HAP-1 (cell line): ENCODE measurements around the gene CHCHD6.

Experiments
- DNase-seq, 2 experiments: peaks; one replicate each; pipeline ENCODE4 v3.0.0-alpha.2; 2016 to 2020; ENCODE audit warnings: low spot score in 2 of 2
- H3K27me3 ChIP-seq: fragments of 250-450 bp; sonication (Bioruptor Pico); 2 replicates; pipeline ENCODE4 v1.5.1; 2020; ENCODE audit warnings: low read depth, mild to moderate bottlenecking, moderate library complexity
- H3K36me3 ChIP-seq: fragments of 250-450 bp; sonication (Bioruptor Pico); replicated peaks from 2 replicates; pipeline ENCODE4 v1.5.1; 2020; ENCODE audit warnings: mild to moderate bottlenecking
- H3K4me1 ChIP-seq: fragments of 250-450 bp; sonication (Bioruptor Pico); 2 replicates; pipeline ENCODE4 v1.5.1; 2020; ENCODE audit warnings: mild to moderate bottlenecking
- H3K4me3 ChIP-seq: fragments of 250-450 bp; sonication (Bioruptor Pico); 2 replicates; pipeline ENCODE4 v1.5.1; 2020; ENCODE audit warnings: mild to moderate bottlenecking, moderate library complexity
- H3K9me3 ChIP-seq: fragments of 250-450 bp; sonication (Bioruptor Pico); 2 replicates; pipeline ENCODE4 v1.5.1; 2020; ENCODE audit warnings: mild to moderate bottlenecking, moderate library complexity
- in situ Hi-C: fragments of 300-500 bp; cut with MboI; formaldehyde crosslinking; loops from 3 replicates; pipeline ENCODE4 v1.14.3; 2020; ENCODE audit warnings: low sequenced_read_pairs, inconsistent platforms, mixed read lengths

The CHCHD6 gene

DNA sequence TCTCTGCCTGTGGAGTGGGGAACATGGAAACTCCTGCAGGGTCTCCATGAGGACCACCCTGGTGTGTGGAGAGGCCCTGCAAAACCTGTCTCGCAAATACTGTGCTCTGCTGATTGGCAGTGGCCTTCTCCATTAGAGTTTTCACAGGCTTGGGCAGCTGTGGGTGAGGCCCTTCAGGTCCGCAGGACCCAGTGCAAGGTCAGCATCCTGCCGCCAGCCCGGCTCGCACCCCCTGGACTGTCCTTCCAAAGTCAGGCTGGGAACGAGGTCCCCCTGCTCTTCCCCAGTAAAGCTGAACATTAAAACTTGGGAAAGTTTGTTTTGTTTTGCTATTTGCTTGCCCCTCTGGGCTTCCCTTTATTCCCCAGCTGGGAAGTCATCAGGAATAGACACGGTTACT lies 193.9 kb downstream of the CHCHD6 start:
- in situ Hi-C loops = no loop called here

DNA sequence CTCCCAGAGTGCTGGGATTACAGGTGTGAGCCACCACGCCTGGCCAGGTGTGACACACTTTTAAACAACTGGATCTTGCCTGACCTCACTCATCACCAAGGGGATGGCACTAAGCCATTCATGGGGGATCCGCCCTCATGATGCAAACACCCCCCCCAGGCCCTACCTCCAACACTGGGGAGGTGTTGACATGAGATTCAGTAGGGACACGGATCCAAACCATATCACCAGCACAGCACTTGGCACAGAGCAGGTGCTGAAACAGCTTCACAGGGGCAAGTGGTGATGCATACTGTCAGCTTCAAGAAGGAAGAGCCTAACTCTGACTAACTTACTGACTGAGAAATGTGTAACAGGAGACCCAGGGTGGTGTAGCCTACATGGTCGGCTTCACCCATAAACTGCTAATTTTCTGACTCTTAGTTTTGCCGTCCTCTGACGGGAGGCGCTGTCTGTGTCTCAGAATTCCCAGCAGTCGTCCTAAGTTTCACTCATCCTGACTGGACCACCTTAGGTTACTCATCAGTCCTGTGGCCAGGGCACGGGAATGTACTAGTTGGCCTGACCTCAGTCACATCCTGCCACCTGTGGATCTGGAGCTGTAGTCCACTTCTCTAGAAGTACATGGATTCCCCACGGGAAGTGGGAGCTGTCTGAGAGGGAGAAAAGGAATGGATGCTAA lies 197.0 kb downstream of the CHCHD6 start:
- in situ Hi-C loops = no loop called here
- DNase-seq = no peak
- Histone ChIP-seq H3K9me3 (no peaks in the 10 kb centered on the region), H3K36me3 (no peaks in the 10 kb centered on the region), H3K27me3 (no peaks in the 10 kb centered on the region), H3K4me3 (no peak overlapping the region), H3K4me1 (no peaks in the 10 kb centered on the region)

More for the DNA sequence above, 193.9 kb downstream of the CHCHD6 start:
- no peaks in the 10 kb centered on the region for H3K27me3 ChIP-seq
- no peak for DNase-seq
- H3K36me3 ChIP-seq = no peaks in the 10 kb centered on the region
- H3K4me3 ChIP-seq = no peak overlapping the region
- no peaks in the 10 kb centered on the region for H3K9me3 ChIP-seq
- no peaks in the 10 kb centered on the region for H3K4me1 ChIP-seq

DNA sequence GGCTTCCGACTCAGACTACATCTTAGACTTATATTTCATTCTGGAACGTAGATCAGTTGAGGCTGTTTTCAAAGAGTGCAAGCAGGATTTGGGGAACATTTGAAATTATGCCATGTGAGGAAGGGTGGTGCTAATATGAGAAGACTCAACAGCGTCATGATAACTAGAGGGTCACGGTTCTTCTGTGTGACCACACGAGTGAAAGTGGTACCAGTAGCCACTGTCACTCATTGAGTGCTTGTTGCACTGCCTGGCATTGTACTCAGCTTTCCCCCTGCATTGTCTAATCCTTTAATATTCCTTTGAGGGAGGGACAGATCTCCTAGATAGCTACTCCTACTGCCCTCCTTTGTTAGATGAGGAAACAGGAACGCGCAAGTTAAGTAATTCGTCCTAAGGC lies 197.6 kb downstream of the CHCHD6 start:
- no peak for DNase-seq
- Histone ChIP-seq H3K9me3 (no peaks in the 10 kb centered on the region), H3K4me1 (no peaks in the 10 kb centered on the region), H3K4me3 (no peak overlapping the region), H3K36me3 (no peaks in the 10 kb centered on the region), H3K27me3 (no peaks in the 10 kb centered on the region)
- in situ Hi-C loops = no loop called here

DNA sequence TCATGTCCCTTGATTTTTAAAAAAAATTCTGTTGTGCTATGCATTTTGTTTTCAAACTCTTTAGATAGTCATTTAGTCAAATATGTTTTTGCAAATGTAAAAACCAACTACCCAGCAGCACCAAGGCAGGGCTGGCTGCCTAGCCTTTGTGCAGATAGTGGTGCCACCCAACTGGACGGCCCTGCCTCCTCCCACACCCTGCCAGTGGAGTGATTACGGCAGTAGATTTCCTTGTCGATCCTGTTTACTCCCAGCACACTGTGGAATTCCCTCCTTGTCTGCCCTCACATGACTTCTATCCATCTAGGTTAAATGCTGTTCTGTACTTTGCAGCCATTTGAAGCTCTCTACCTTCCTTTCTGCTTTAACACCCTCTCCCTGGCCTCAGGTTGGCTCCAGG lies 199.5 kb downstream of the CHCHD6 start:
- Histone ChIP-seq H3K36me3 (no peaks in the 10 kb centered on the region), H3K9me3 (no peaks in the 10 kb centered on the region), H3K4me3 (no peak overlapping the region), H3K4me1 (no peaks in the 10 kb centered on the region), H3K27me3 (no peaks in the 10 kb centered on the region)
- in situ Hi-C loops = no loop called here
- no peak for DNase-seq

DNA sequence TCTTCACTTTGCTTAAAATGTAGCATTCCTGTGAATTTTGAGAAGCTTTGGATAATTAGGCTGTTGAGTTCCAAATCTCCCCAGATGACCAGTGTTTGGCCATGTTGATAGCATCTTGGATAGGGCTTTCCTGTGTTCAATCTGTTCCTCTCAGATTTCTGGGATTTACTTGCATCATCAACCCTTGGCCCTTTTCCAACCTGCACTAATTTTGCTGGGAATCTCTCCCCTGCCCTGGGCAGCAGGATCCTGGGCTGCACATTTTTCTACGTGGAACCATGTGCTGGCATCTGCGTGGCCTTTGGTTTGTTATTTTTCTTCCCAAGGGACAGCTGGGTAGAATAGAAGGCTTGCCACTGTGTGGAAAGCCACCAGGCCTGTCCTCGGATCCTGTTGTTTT lies 203.5 kb downstream of the CHCHD6 start:
- Histone ChIP-seq H3K4me1 (no peaks in the 10 kb centered on the region), H3K36me3 (no peaks in the 10 kb centered on the region), H3K9me3 (no peaks in the 10 kb centered on the region), H3K27me3 (no peaks in the 10 kb centered on the region), H3K4me3 (no peak overlapping the region)
- in situ Hi-C loops = no loop called here
- DNase-seq = no peak

DNA sequence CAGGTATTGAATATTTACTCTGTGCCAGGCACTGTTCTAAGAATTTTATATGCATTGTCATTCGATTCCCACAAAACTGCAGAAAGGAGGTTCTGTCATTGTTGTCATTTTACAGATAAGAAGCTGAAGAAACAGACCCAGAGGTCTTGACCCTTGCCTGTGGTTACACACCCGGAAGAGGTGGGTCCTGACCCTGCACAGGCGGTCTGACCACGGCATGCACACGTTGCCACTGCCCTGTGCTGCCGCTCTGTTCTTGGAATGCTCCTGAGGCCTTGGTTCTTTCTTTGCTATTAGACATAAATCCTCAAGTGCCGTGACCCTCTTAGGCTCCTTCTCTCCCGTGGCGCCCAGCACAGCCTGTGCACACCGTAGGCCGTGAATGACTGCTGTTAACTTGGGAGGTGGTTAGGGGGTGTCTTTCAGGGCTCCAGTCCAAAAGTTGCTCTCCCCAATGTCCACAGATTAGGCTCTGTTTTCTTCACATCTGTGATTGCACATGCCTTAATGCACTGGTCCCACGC lies 204.8 kb downstream of the CHCHD6 start:
- in situ Hi-C loops = no loop called here
- H3K27me3 ChIP-seq = no peaks in the 10 kb centered on the region
- no peaks in the 10 kb centered on the region for H3K4me1 ChIP-seq
- no peaks in the 10 kb centered on the region for H3K9me3 ChIP-seq
- no peak overlapping the region for H3K4me3 ChIP-seq
- no peak for DNase-seq
- H3K36me3 ChIP-seq = no peaks in the 10 kb centered on the region

DNA sequence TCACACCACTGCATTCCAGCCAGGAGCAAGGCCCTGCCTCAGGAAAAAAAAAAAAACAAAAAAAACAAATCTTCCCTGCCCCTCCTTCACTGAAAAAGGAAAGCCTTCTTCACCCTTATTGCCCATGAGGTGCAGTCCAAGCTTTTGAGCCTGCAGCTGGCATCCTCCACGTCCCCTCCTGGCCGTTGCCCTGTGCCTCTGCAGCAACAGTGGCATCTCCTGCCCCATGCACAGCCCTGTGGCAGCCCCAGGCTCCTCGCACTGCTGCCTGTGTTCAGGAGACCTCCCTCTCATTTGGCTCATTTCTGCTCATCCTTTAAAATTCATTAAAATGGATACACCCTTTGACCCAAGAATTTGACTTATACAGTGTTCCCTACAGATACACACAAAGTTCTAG lies 206.2 kb downstream of the CHCHD6 start:
- no peak for DNase-seq
- H3K4me1 ChIP-seq = no peaks in the 10 kb centered on the region

DNA sequence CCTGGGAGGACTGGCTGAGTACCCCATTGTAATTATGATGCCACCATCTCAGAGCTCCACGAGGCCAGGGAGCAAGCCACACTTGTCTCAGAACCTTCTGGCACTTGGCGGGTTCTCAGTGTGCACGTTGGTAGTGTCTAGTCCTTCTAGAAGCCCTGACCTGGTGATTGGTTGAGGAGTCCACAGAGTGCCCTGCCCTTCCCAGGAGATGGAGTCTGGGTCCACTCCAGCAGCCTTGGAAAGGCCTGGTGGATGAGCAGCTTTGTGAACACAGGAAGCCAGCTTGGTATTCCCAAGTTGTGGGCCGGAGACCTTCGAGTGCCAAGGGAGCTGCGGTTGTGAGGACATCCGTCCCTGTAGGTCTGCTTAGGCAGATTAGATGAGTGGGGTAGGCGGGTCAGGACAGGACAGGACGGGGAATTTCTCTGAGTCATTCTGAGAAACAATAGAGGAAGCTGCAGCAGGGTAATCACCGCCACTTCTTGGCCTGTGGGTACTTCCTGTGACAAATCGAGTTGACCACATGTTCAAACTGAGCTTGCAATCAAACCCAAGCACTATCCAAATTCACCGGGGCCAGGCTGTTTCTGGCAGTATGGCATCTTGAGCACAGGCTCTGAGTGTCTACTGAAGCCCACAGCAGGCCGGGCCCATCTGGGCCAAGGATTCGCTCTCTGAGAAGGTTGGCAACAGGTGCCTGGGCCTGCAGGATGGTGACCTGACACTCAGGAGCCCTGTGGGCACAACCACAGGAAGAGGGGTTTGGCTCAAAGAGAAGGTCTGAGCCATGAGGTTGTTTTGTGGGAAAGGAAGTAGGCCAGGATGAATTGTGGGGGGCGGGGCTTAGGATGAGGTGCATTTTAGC lies 207.4 kb downstream of the CHCHD6 start:
- no peak overlapping the region for H3K4me3 ChIP-seq
- no peaks in the 10 kb centered on the region for H3K36me3 ChIP-seq
- no peak for DNase-seq
- H3K27me3 ChIP-seq = no peaks in the 10 kb centered on the region
- in situ Hi-C loops = no loop called here
- no peaks in the 10 kb centered on the region for H3K4me1 ChIP-seq
- H3K9me3 ChIP-seq = no peaks in the 10 kb centered on the region

More for the DNA sequence above, 206.2 kb downstream of the CHCHD6 start:
- in situ Hi-C loops = no loop called here
- Histone ChIP-seq H3K4me3 (no peak overlapping the region), H3K9me3 (no peaks in the 10 kb centered on the region), H3K36me3 (no peaks in the 10 kb centered on the region), H3K27me3 (no peaks in the 10 kb centered on the region)

DNA sequence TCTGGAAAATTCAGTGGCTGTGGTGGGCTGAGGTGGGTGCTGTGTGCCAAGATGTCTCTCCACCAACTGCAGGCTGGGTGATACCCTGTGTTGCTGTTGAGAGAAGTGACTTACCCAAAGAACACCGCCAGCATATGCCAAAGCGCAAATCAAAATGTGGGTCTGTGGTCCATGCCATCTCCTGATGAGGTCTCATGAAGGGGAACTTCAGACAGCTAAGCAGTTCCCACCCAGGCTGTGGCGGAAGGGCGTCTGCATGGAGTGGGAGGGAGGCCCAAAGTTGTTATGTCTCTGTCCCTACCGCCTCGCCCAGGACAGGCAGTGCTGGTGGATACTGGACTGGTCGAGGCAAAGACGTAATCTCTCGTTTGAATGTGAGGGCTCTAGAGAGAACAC lies 208.0 kb downstream of the CHCHD6 start:
- Histone ChIP-seq H3K36me3 (no peaks in the 10 kb centered on the region), H3K9me3 (no peaks in the 10 kb centered on the region), H3K4me3 (no peak overlapping the region), H3K4me1 (no peaks in the 10 kb centered on the region), H3K27me3 (no peaks in the 10 kb centered on the region)
- in situ Hi-C loops = no loop called here
- DNase-seq = no peak

DNA sequence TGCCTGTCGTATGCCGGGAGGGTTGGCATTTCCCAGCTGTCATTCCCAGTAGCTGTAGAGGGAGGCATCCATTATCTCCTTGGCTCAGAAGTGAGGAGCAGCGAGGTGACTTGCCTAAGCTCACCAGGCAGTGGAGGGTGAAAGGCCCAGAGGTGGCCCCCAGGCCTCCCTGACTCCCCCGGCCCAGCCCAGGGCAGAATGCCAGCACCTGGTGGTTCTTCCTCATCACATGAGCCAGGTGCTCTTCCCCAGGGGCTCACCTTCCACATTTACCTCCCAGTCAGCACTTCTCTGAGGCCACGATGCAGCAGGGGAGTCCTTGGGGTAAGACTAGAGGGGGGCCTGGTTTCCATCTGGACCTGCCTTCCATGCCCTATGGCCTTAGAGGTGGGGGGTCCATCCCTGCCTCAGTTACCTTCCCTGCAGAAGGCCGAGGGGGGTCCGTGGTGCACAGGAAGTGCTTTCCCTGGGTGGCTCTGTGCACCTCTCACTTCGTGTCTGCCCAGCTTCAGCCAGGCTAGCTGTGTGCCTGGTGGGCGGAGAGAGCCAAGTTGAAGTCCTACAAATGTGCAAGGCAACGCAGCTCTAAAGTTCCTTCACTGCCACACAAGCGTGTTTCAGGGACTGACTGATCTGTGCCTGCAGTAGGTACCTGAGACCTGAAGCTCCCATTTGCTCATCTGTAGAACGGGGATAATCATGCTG lies 208.6 kb downstream of the CHCHD6 start:
- H3K36me3 ChIP-seq = no peaks in the 10 kb centered on the region
- H3K27me3 ChIP-seq = no peaks in the 10 kb centered on the region
- no peaks in the 10 kb centered on the region for H3K4me1 ChIP-seq
- in situ Hi-C loops = no loop called here
- H3K9me3 ChIP-seq = no peaks in the 10 kb centered on the region
- DNase-seq = no peak
- H3K4me3 ChIP-seq = no peak overlapping the region

DNA sequence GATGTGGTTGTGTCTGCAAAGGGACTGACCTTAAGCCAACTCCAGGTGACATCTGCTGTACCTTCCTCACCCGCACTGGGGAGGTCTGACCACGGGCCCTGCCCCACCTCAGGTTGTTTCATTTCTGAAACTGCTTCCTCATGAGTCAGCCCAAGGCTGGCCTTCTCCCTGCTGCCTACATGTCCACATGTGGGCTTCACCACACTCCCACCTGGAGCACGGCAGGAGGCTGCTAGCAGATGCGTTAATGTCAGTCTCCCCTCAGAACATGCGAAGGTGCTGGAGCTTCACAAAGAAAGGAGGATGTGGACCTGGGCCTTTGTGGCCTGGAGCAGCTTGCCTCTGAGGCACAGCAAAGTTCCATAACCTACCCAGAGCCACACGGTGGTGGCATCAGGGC lies 209.5 kb downstream of the CHCHD6 start:
- Histone ChIP-seq H3K4me3 (no peak overlapping the region), H3K36me3 (no peaks in the 10 kb centered on the region), H3K9me3 (no peaks in the 10 kb centered on the region), H3K4me1 (no peaks in the 10 kb centered on the region), H3K27me3 (no peaks in the 10 kb centered on the region)
- DNase-seq = no peak
- in situ Hi-C loops = no loop called here

DNA sequence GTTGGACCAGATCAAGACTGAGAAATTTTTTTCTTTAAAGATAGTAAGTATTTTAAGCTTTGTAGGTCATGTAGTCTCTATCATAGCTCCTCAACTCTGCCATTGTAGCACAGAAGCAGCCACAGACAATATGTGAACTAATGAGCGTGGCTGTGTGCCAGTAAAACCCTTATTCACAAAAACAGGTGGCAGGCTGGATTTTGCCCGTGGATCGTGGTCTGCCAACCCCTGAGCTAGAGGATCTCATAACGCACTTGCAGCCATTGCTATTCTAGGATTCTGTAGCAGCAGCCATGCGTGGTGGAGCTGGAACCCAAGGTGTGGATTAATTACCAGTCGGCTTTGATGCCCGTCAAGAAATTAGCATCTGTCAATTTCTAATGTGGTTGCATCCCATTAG lies 210.2 kb downstream of the CHCHD6 start:
- no peak overlapping the region for H3K4me3 ChIP-seq
- H3K9me3 ChIP-seq = no peaks in the 10 kb centered on the region
- in situ Hi-C loops = no loop called here
- no peaks in the 10 kb centered on the region for H3K36me3 ChIP-seq
- H3K27me3 ChIP-seq = no peaks in the 10 kb centered on the region
- H3K4me1 ChIP-seq = no peaks in the 10 kb centered on the region
- no peak for DNase-seq

DNA sequence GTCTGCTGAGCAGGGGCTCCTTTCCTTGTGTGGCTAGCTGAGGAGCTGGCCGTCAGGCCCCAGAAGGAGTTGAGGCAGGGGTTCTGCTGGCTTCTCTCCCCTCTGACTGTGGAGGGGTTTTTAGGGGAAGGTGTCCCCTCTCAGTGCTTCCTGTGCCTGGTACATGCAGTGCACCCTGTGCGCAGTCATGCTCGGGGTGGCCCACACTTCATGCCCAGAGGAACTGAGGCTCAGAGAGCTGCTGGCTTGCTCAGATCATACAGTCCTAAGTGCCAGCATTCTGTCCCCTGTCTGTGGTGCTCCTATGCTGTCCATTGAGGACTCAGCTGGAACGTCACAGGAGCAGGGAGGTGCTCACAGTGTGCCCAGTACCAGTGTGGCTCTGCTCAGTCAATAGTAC lies 211.0 kb downstream of the CHCHD6 start:
- no peaks in the 10 kb centered on the region for H3K27me3 ChIP-seq
- no peaks in the 10 kb centered on the region for H3K4me1 ChIP-seq
- no peaks in the 10 kb centered on the region for H3K9me3 ChIP-seq
- no peaks in the 10 kb centered on the region for H3K36me3 ChIP-seq
- H3K4me3 ChIP-seq = no peak overlapping the region
- in situ Hi-C loops = no loop called here
- DNase-seq = no peak

DNA sequence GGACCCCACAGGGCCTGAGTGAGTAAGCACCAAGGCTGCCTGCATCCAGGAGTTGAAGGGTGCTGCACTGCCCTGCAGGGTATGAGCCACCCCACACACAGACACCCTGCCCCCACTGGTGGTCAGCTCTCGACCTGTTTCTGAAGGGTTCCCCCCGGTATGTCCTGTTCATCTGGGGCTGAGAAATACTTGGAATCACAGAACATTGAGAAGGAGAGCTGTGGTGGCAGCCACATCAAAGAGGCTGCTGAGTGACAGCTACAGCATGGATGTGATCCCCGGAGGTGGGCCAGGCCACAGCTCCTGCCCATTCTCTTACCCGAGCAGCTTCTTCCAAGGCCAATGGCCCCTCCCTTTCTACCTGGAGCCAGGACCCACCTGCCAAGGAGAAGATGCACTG lies 212.5 kb downstream of the CHCHD6 start:
- no peak for DNase-seq
- H3K27me3 ChIP-seq = no peaks in the 10 kb centered on the region
- no peaks in the 10 kb centered on the region for H3K4me1 ChIP-seq
- no peak overlapping the region for H3K4me3 ChIP-seq
- in situ Hi-C loops = no loop called here
- no peaks in the 10 kb centered on the region for H3K9me3 ChIP-seq
- no peaks in the 10 kb centered on the region for H3K36me3 ChIP-seq
